B cell (primary cell): ENCODE data around the gene FRMD4A. TPM values are rescaled to one million over a fixed set of nuclear protein-coding genes. Genes with fewer than 3 reads are reported as not detected.

Source experiments
- ATAC-seq: fragments of 200-7000 bp; cut with Tn5 transposase; one replicate; pipeline ENCODE4 v1.10.0; 2021; ENCODE audit warnings: low read depth, mild to moderate bottlenecking, moderate number of reproducible peaks, moderate library complexity
- CTCF ChIA-PET: fragments of 350-600 bp; sonication (Branson Sonifier 250); formaldehyde crosslinking; loops from one replicate; lab custom pipeline; 2021; ENCODE audit warnings: antibody characterized with exemption, inconsistent platforms; lab: Charles Lee
- POLR2A ChIA-PET: fragments of 350-600 bp; sonication (Branson Sonifier 250); formaldehyde crosslinking; loops from one replicate; lab custom pipeline; 2021; ENCODE audit warnings: antibody characterized with exemption; lab: Charles Lee
- DNase-seq: peaks from one replicate; pipeline ENCODE4 v3.0.0; 2013
- H2AFZ ChIP-seq: 2 replicates; pipeline ENCODE4 v1.6.1; 2012; ENCODE audit warnings: mild to moderate bottlenecking, low read depth, low read length; ENCODE audit not compliant: insufficient read depth, poor library complexity, severe bottlenecking
- H3K27ac ChIP-seq, 2 donors: 1 replicate in 1 of 2; 2 replicates in 1 of 2; pipeline ENCODE4 v1.5.1; 2012 to 2013; ENCODE audit warnings: low read length in 2 of 2, mild to moderate bottlenecking in 2 of 2, moderate library complexity in 1 of 2
- H3K27me3 ChIP-seq, 4 experiments: fragments of 200-600 bp in 1 of 4; sonication (generic) in 1 of 4; replicated peaks in 1 of 4; 1 replicate in 2 of 4; 2 replicates in 2 of 4; pipeline versions ENCODE4 v1.6.1 to v1.7.0; 2013 to 2016; ENCODE audit warnings: low read length in 3 of 4, mild to moderate bottlenecking in 2 of 4, mixed read lengths in 1 of 4, moderate library complexity in 1 of 4; ENCODE audit not compliant: insufficient read depth in 4 of 4, control insufficient read depth in 3 of 4; ENCODE audit errors: control extremely low read depth in 1 of 4
- H3K36me3 ChIP-seq, 2 experiments: replicated peaks in 1 of 2; 1 replicate in 1 of 2; 2 replicates in 1 of 2; pipeline versions ENCODE4 v1.6.1 to v1.7.1; 2013; ENCODE audit warnings: low read length in 1 of 2; ENCODE audit not compliant: insufficient read depth in 2 of 2, control insufficient read depth in 1 of 2; ENCODE audit errors: control extremely low read depth in 1 of 2, extremely low read depth in 1 of 2
- H3K4me1 ChIP-seq, 2 donors: fragments of 200-600 bp in 1 of 2; sonication (generic) in 1 of 2; 1 replicate in 1 of 2; 2 replicates in 1 of 2; pipeline versions ENCODE4 v1.5.1 to v1.6.1; 2013 to 2017; ENCODE audit warnings: low read length in 2 of 2; ENCODE audit not compliant: control insufficient read depth in 2 of 2, insufficient read depth in 2 of 2
- H3K4me2 ChIP-seq: replicated peaks from 2 replicates; pipeline ENCODE3; 2012; ENCODE audit warnings: mild to moderate bottlenecking, low read depth, low read length; ENCODE audit not compliant: poor library complexity, severe bottlenecking
- H3K4me3 ChIP-seq, 5 experiments: fragments of 200-600 bp in 1 of 5; sonication (generic) in 1 of 5; 1 replicate in 3 of 5; 2 replicates in 2 of 5; pipeline versions ENCODE4 v1.5.1 to v1.7.0; 2011 to 2016; ENCODE audit warnings: low read length in 4 of 5, mild to moderate bottlenecking in 4 of 5, low read depth in 2 of 5, control low read depth in 1 of 5, moderate library complexity in 1 of 5; ENCODE audit not compliant: insufficient read depth in 1 of 5; ENCODE audit errors: control extremely low read depth in 1 of 5, extremely low read depth in 1 of 5
- H3K79me2 ChIP-seq: fragments of 200-600 bp; sonication (generic); one replicate; pipeline ENCODE4 v1.6.0; 2016; ENCODE audit warnings: low read length; ENCODE audit not compliant: control insufficient read depth, insufficient read depth
- H3K9ac ChIP-seq: fragments of 200-600 bp; sonication (generic); 2 replicates; pipeline ENCODE4 v1.6.1; 2017; ENCODE audit warnings: mild to moderate bottlenecking, low read length, moderate library complexity
- H3K9me3 ChIP-seq, 3 donors: one replicate each; pipeline versions ENCODE4 v1.6.1 to v1.7.1; 2013; ENCODE audit warnings: low read length in 2 of 3; ENCODE audit not compliant: control insufficient read depth in 2 of 3, insufficient read depth in 1 of 3; ENCODE audit errors: control extremely low read depth in 1 of 3
- H4K20me1 ChIP-seq: 2 replicates; pipeline ENCODE4 v1.6.0; 2012; ENCODE audit warnings: mild to moderate bottlenecking, low read length; ENCODE audit not compliant: insufficient read depth, control insufficient read depth, poor library complexity, severe bottlenecking
- H3K27ac Mint-ChIP-seq: one replicate; pipeline ENCODE4 v1.8.0; 2021; ENCODE audit warnings: mixed read lengths
- H3K27me3 Mint-ChIP-seq: one replicate; pipeline ENCODE4 v1.8.0; 2021; ENCODE audit warnings: mixed read lengths
- H3K4me1 Mint-ChIP-seq: one replicate; pipeline ENCODE4 v1.8.0; 2021; ENCODE audit warnings: mixed read lengths
- H3K4me3 Mint-ChIP-seq: one replicate; pipeline ENCODE4 v1.8.0; 2021; ENCODE audit warnings: mixed read lengths
- H3K9me3 Mint-ChIP-seq: one replicate; pipeline ENCODE4 v1.8.0; 2022; ENCODE audit warnings: mixed read lengths; ENCODE audit not compliant: insufficient read depth
- CTCF ChIP-seq: fragments of 200-600 bp; IDR thresholded peaks from one replicate; pipeline ENCODE4 v1.8.0; 2022; ENCODE audit warnings: antibody characterized with exemption, mild to moderate bottlenecking
- EZH2 ChIP-seq: IDR thresholded peaks from 2 replicates; pipeline ENCODE4 v1.6.1; 2012; ENCODE audit warnings: borderline replicate concordance, low read depth, mild to moderate bottlenecking, moderate library complexity, low read length; ENCODE audit not compliant: insufficient read depth, poor library complexity, severe bottlenecking
- WGBS: methylation state at CpG from one replicate; pipeline ENCODE4 v1.1.5; 2013; ENCODE audit warnings: missing lambda C conversion rate; ENCODE audit not compliant: insufficient coverage; 5-methylcytosine and 5-hydroxymethylcytosine counted together
- intact Hi-C: fragments of 100-400 bp; cut with micrococcal nuclease; formaldehyde crosslinking; loops from one replicate; pipeline ENCODE4 v1.10.0; 2022
- polyA plus RNA-seq: library from polyadenylated mRNA; depleted of rRNA; stranded (reverse); fragments of >200 nt; gene quantifications from 2 replicates; pipeline ENCODE4 v1.2.3, GENCODE V29; 2012
- total RNA-seq, 2 donors: library from RNA; stranded (reverse); fragments of 120-200 nt in 1 of 2; gene quantifications; 1 replicate in 1 of 2; 2 replicates in 1 of 2; pipeline versions ENCODE4 v1.2.3 to v1.2.4, GENCODE V29; 2013 to 2022

The FRMD4A gene
- total and polyA plus RNA-seq, 2 donors (not counting 1 experiment from before 2014, with no cell fraction given): 0.76 to 3.4 TPM

DNA sequence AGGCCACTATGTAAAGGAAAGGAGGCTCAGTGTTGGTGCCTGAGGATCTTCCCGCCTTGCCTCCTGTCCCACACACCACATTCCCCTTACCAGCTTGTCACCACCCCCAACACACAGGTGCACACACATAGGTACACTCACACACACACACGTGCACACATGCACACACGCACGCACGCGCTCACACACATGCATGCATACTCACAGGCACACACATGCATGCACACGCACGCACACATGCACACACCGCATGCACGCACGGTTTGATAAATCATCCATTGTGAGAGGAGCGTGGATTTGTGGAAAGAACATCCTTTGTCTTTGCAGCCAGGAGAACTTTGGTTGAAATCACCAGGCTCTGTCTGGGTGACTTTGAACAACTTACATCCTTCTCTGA lies 359.8 kb downstream of the FRMD4A start:
- no peak overlapping the region for H3K27ac Mint-ChIP-seq
- no peak overlapping the region for H2AFZ ChIP-seq
- DNase-seq (no peak), ATAC-seq (no peak)
- no peak overlapping the region for H3K4me3 Mint-ChIP-seq
- H3K4me2 ChIP-seq: no peak overlapping the region
- H3K9ac ChIP-seq: no peak overlapping the region
- intact Hi-C loops: no loop called here
- ChIA-PET CTCF (no interaction called here), POLR2A (no interaction called here)
- 96% methylated on average over 12 of the region's 12 CpGs for WGBS
- no peaks in the 10 kb centered on the region for H3K4me1 ChIP-seq
- H3K4me1 Mint-ChIP-seq: no peaks in the 10 kb centered on the region
- H3K36me3 ChIP-seq: no peaks in the 10 kb centered on the region
- H3K27me3 ChIP-seq: no peaks in the 10 kb centered on the region
- no peak overlapping the region for H3K27ac ChIP-seq
- no peaks in the 10 kb centered on the region for H3K9me3 Mint-ChIP-seq
- TF ChIP-seq EZH2 (no peak), CTCF (no peak)
- H3K79me2 ChIP-seq: no peaks in the 10 kb centered on the region
- peaks cover 0 to 3% (median 0%) of the 10 kb centered on the region in 3 donors for H3K9me3 ChIP-seq
- peaks cover 9% of the 10 kb centered on the region for H3K27me3 Mint-ChIP-seq
- no peak overlapping the region for H3K4me3 ChIP-seq
- H4K20me1 ChIP-seq: no peaks in the 10 kb centered on the region

DNA sequence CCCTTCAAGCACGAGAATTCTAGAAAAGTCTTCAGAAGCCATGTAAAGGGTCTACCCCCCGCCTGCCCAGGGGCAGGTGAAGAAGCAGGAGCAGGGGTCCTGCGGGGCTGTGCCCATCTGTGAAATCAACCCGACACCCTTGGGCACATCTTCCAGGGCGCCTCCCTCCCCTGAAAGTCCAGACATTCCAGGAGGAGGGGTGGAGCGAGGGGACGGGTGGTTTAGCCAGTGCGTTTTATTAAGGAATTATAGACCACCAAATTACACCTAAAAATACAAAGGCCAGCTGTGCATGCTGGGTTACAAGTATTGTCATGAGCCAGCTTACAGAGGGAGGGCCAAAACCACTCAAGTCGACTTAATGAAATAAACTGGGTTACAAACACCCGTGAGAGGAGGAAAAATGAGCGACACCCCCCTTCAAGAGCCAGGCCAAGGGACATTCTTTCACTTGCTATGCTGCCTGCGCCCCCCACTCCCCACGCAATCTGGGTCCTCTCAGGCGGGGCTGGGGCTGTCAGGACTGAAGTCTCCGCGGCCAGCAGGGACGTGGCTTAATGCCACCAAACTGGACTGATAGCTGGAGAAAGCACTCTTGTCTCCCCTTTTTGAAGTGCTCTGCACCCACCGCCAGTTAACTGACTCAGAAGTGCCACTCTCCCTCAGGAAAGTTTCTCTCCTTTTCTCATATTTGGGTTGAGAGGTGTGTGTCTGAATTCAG lies 360.3 kb downstream of the FRMD4A start:
- H3K4me1 ChIP-seq: no peaks in the 10 kb centered on the region
- H4K20me1 ChIP-seq: no peaks in the 10 kb centered on the region
- DNase-seq (no peak), ATAC-seq (no peak)
- no peaks in the 10 kb centered on the region for H3K9me3 Mint-ChIP-seq
- no peak overlapping the region for H3K4me3 ChIP-seq
- no peaks in the 10 kb centered on the region for H3K27me3 ChIP-seq
- no peak overlapping the region for H3K9ac ChIP-seq
- no peak overlapping the region for H2AFZ ChIP-seq
- intact Hi-C loops: no loop called here
- ChIA-PET CTCF (no interaction called here), POLR2A (no interaction called here)
- no peak overlapping the region for H3K4me3 Mint-ChIP-seq
- no peak overlapping the region for H3K27ac ChIP-seq
- no peaks in the 10 kb centered on the region for H3K4me1 Mint-ChIP-seq
- 83% methylated on average over 8 of the region's 18 CpGs for WGBS
- TF ChIP-seq EZH2: no peak
- no peak for TF ChIP-seq CTCF
- no peak overlapping the region for H3K27ac Mint-ChIP-seq
- H3K9me3 ChIP-seq: peaks cover 0 to 3% (median 0%) of the 10 kb centered on the region in 3 donors
- H3K36me3 ChIP-seq: no peaks in the 10 kb centered on the region
- H3K79me2 ChIP-seq: no peaks in the 10 kb centered on the region
- H3K27me3 Mint-ChIP-seq: peaks cover 9% of the 10 kb centered on the region
- H3K4me2 ChIP-seq: no peak overlapping the region
